ENCODE data around the gene CNOT3. TPM values are rescaled to one million over a fixed set of nuclear protein-coding genes. Genes with fewer than 3 reads are reported as not detected.

The CNOT3 gene
- total and polyA plus RNA-seq, 2 of the 13 experiments (the other 11 are each of a cell fraction or from before 2014, with no cell fraction given) = 4.3 to 5.8 TPM

GRCh38 chr19:54100561-54100960 lies 37.0 kb upstream of the CNOT3 start, which contains the start of gene OSCAR (continued):
- TF ChIP-seq ZSCAN30 (CRISPR knock-in tag; IDR thresholded peaks at IDR 0.05) (no peak), CBFB (CRISPR knock-in tag; IDR thresholded peaks at IDR 0.05) (no peak), KLF15 (CRISPR knock-in tag; IDR thresholded peaks at IDR 0.05; ENCODE audit: borderline replicate concordance) (no peak), ZNF788 (CRISPR knock-in tag; IDR thresholded peaks at IDR 0.05; ENCODE audit: borderline replicate concordance) (no peak), JARID2 (CRISPR knock-in tag; IDR thresholded peaks at IDR 0.05; ENCODE audit: insufficient replicate concordance) (no peak), HOXA7 (CRISPR knock-in tag; IDR thresholded peaks at IDR 0.05) (no peak), ZNF367 (CRISPR knock-in tag; IDR thresholded peaks at IDR 0.05; ENCODE audit: borderline replicate concordance) (no peak), NKX3-1 (CRISPR knock-in tag; IDR thresholded peaks at IDR 0.05) (no peak), REPIN1 (CRISPR knock-in tag; IDR thresholded peaks at IDR 0.05; ENCODE audit: borderline replicate concordance, low read depth) (no peak), ZNF660 (CRISPR knock-in tag; IDR thresholded peaks at IDR 0.05; ENCODE audit: borderline replicate concordance, low read depth) (no peak), NCOA1 (CRISPR knock-in tag; IDR thresholded peaks at IDR 0.05) (no peak), SUZ12 (IDR thresholded peaks at IDR 0.05; ENCODE audit: low read depth, low read length) (no peak), CBX5 (CRISPR knock-in tag; IDR thresholded peaks at IDR 0.05; ENCODE audit: borderline replicate concordance) (no peak), ZNF292 (CRISPR knock-in tag; IDR thresholded peaks at IDR 0.05; ENCODE audit: borderline replicate concordance, low read depth) (no peak), SMARCC2 (IDR thresholded peaks at IDR 0.05) (no peak), ZBTB20 (CRISPR knock-in tag; IDR thresholded peaks at IDR 0.05; ENCODE audit: borderline replicate concordance, low read depth) (no peak), HIC2 (CRISPR knock-in tag; IDR thresholded peaks at IDR 0.05; ENCODE audit: low read depth) (no peak), THAP11 (CRISPR knock-in tag; IDR thresholded peaks at IDR 0.05) (peak; percentile 40; the same call in 1 of the 2 replicates), NR0B2 (CRISPR knock-in tag; IDR thresholded peaks at IDR 0.05) (no peak), ZBTB34 (CRISPR knock-in tag; IDR thresholded peaks at IDR 0.05) (no peak), HNRNPLL (IDR thresholded peaks at IDR 0.05; ENCODE audit: low read depth, low read length, poor library complexity, severe bottlenecking) (no peak), RBFOX2 (IDR thresholded peaks at IDR 0.05; ENCODE audit: low read depth, low read length) (no peak), KDM2A (CRISPR knock-in tag; IDR thresholded peaks at IDR 0.05; ENCODE audit: borderline replicate concordance, low read depth) (no peak), ZNF616 (CRISPR knock-in tag; IDR thresholded peaks at IDR 0.05; ENCODE audit: low read depth) (no peak), ZNF512 (CRISPR knock-in tag; IDR thresholded peaks at IDR 0.05) (no peak), ZNF780A (CRISPR knock-in tag; IDR thresholded peaks at IDR 0.05) (no peak), KAT7 (CRISPR knock-in tag; IDR thresholded peaks at IDR 0.05; ENCODE audit: borderline replicate concordance) (no peak), ZNF772 (CRISPR knock-in tag; IDR thresholded peaks at IDR 0.05) (no peak)

Measured in HepG2 (cell line).